ENCODE data around the gene SIAH1.
"Not testable (repeated sequence)": the region's sequence is repeated elsewhere in the genome, so short reads cannot be mapped to it uniquely, and the experiment has no call there.

SIAH1 gene, protein sequence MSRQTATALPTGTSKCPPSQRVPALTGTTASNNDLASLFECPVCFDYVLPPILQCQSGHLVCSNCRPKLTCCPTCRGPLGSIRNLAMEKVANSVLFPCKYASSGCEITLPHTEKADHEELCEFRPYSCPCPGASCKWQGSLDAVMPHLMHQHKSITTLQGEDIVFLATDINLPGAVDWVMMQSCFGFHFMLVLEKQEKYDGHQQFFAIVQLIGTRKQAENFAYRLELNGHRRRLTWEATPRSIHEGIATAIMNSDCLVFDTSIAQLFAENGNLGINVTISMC

GRCh38 chr16:48385253-48386150, at the start of gene SIAH1:
Gene SIAH1 (minus strand): TSS chr16:48385413. CDS start chr16:48362428, 22,985 bp downstream.
- peak; percentile 89 for DNase-seq (ENCODE audit: low read depth)

DNA sequence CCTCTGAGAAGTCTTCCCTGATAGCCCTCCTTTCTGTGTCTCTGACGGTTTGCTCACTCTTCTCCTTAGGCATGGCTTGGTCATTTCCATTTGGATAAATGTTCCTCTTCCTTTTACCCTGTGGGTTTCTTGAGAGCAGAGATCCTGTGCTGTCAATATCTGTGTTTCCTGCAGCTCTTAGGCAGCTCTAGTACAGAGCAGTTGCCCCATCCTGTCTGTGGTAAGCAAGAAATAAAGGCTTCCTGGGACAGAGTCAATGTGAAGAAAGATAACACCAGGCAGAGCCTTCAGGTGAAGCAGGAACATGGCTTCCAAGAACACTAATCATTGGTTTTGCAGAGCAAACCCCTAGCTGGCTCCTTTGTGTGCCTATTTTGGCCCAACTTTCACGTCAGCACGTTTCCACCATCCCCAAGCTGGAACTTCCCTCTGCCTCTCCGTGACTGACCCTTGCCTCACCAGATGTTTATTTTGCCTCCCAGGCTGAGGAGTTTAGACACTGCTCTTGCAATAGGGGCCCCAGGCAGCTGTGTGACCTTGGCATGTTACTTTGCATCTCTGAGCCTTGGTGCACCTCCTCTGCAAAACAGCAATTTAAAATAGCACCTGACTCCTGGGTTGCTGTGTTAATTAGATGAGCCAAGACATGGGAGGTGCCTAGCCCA, 49.6 kb upstream of the SIAH1 start:
- no peak for DNase-seq (ENCODE audit: low read depth)

GRCh38 chr16:48433850-48434530, 48.8 kb upstream of the SIAH1 start:
- no peak for DNase-seq (ENCODE audit: low read depth)

DNA sequence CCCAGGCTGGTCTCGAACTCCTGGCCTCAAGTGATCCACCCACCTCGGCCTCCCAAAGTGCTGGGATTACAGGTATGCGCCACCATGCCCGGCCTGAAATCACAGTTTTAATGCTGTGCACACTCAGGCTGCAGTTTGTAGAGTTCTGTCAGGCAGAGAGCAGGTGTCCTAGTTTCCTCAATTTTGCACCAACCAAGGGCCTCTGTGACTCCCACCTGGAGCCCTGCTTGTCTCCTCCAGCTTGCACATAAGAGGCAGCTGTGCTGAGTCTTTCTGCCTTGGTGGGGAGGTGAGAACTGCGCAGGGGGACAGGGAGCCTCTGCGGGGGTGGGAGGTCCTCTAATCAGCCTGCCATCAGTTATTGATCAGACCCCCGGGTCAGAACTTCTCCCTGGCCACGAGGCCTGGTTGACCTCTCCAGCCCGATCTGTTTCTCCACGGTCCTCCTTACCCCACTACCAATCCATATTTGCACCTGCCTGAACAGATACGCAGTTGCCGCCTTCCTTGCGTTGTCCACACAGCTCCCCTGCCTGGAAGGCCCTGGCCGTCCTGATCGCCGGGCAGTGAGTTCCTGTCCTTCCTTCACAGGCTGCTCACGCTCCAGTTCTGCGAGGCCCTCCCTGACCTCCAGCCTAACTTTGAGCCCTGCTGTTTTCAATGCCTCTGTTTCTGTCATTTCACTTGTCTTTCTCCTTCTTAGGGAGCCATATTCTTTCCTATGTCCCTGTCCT, 48.1 kb upstream of the SIAH1 start:
- DNase-seq (ENCODE audit: low read depth) = no peak

GRCh38 chr16:48432136-48432535, 46.9 kb upstream of the SIAH1 start:
- no peak for DNase-seq (ENCODE audit: low read depth)

- no peak for DNase-seq (ENCODE audit: low read depth)
Measured at GRCh38 chr16:48430890-48431289, 45.7 kb upstream of the SIAH1 start.

DNA sequence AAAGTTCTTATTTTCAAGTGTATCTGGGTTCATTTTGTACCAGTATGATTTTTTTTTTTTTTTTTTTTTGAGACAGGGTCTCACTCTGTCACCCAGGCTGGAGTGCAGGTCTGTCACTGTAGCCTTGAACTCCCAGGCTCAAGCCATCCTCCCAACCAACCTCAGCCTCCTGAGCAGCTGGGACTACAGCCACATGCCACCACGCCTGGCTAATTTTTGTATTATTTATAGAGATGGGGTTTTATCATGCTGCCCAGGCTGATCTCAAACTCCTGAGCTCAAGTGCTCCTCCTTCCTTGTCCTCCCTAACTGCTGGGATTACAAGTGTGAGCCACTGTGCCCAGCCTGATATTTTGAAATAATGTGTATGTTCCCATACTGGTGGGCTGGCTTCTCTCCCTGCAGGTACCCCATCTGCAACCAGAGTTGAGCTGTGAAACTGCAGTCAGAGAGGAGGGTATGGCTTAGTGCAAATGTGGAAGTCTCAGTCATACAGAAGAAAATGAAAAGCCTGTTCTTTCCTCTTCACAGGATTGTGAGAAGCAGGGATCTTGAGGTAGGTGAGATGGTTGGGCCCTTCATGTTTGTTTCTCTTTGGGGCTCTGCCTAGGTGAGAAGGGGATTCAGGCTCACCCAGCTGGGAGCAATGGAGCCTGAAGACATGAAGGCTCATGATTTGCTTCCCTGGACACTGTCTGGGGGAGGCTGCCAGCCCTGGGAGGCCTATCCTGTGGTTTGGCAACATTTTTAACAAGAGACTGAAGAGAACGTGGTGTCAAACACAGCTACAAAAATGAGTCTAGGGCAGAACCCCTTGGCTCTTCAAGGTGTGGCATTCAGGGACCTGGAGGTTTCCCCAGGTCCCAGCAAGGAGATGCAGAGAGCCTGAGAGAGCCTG, 41.3 kb upstream of the SIAH1 start:
- no peak for DNase-seq (ENCODE audit: low read depth)

GRCh38 chr16:48422537-48422936, 37.3 kb upstream of the SIAH1 start:
- no peak for DNase-seq (ENCODE audit: low read depth)

GRCh38 chr16:48421741-48422140, 36.5 kb upstream of the SIAH1 start:
- no peak for DNase-seq (ENCODE audit: low read depth)

DNA sequence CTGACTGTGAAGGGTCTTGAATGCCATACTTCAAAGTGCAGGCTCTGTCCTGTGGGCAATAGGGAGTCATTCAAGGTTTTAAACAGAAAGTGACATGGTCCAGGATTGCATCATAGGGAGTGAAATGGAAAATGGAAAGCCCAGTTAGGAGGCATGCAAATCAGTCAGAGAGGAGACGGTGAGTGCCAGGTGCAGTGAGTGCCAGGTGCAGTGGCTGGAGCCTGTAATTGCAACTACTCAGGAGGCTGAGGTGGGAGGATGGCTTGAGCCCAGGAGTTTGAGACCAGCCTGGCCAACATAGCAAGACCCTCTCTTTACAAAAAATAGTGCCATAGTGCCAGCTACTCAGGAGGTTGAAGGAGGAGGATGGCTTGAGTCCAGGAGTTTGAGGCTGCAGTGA, 35.2 kb upstream of the SIAH1 start:
- DNase-seq (ENCODE audit: low read depth) = no peak

GRCh38 chr16:48416617-48417016, 31.4 kb upstream of the SIAH1 start:
- not testable (repeated sequence) for DNase-seq (ENCODE audit: low read depth)

DNA sequence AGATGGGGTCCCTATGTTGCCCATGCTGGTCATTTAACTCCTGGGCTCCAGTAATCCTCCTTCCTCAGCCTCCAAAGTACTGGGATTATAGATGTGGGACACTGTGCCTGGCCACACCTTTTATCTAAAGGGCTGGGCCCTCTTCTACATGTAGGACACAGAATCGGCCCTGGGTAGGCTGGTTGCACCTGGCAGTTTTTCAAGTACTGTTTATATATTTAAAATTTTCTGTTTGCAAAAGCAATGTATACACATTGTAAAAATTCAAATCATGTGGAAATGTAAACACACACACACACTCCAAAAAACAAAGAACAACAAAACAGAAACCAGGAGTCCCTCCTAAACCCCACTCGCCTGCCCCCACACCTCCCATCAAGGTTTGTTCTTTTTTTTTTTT, 28.1 kb upstream of the SIAH1 start:
- DNase-seq (ENCODE audit: low read depth) = no peak

GRCh38 chr16:48409839-48410632, 24.8 kb upstream of the SIAH1 start:
- no peak for DNase-seq (ENCODE audit: low read depth)

- no peak for DNase-seq (ENCODE audit: low read depth)
Measured at GRCh38 chr16:48408688-48409087, 23.5 kb upstream of the SIAH1 start.

DNA sequence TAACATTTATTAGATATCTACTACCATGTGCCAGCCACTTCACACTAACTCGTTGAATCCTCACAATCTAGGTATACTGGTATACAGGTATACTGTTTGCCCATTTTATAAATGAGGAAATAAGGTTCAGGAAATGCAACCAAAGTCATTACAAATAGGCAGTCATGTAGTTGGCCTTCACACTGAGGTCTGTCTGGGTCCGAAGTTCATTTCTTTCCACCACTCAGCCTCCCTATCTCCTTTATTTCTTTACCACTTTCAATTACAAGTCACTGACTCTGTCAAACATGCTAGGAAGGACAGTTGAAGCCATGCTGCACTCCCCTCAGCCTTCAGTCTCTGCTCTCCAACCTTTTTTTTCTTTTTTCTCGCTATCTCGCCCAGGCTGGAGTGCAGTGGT, 20.7 kb upstream of the SIAH1 start:
- no peak for DNase-seq (ENCODE audit: low read depth)

GRCh38 chr16:48405153-48405552, 19.9 kb upstream of the SIAH1 start:
- no peak for DNase-seq (ENCODE audit: low read depth)

DNA sequence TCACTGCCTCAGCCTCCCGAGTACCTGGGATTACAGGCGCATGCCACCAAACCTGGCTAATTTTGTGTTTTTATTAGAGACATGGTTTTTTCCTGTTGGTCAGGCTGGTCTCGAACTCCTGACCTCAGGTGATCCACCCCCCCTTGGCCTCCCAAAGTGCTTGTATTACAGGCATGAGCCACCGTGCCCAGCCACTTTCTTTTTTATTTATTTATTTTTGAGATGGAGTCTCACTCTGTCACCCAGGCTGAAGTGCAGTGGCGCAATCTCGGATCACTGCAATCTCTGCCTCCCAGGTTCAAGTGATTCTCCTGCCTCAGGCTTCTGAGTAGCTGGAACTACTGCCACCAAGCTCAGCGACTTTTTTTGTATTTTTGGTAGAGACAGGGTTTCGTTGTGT, 17.3 kb upstream of the SIAH1 start:
- not testable (repeated sequence) for DNase-seq (ENCODE audit: low read depth)

DNA sequence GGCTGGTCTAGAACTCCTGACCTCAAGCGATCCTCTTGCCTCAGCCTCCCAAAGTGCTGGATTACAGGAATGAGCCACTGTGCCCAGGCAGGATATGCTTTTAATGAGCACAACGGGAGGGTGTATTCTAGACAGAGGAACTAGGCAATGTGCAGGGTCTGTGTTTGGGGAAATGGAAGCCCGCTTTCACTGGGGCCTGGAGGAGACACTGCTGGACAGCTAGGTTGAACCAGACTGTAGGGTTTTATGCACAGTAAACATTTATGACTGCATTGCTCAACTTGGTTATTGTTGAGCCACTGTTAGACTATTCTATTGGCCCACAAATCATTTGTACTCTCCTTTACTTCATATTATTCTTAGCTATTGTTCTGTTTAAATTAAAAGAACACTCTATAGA, 10.2 kb upstream of the SIAH1 start:
- DNase-seq (ENCODE audit: low read depth) = no peak

- DNase-seq (ENCODE audit: low read depth) = no peak
Measured at GRCh38 chr16:48394355-48394703, 9.1 kb upstream of the SIAH1 start.
